Erythroblast (primary cell): ENCODE results near the gene APOBEC3A.

ENCODE experiments used
- GATA1 ChIP-seq: IDR thresholded peaks from 2 replicates; pipeline ENCODE4 v1.6.1; 2011; ENCODE audit warnings: low read depth, mild to moderate bottlenecking, control low read depth, low read length, moderate library complexity
- POLR2A ChIP-seq: IDR thresholded peaks from 2 replicates; pipeline ENCODE4 v1.6.1; 2011; ENCODE audit warnings: mild to moderate bottlenecking, low read length

DNA sequence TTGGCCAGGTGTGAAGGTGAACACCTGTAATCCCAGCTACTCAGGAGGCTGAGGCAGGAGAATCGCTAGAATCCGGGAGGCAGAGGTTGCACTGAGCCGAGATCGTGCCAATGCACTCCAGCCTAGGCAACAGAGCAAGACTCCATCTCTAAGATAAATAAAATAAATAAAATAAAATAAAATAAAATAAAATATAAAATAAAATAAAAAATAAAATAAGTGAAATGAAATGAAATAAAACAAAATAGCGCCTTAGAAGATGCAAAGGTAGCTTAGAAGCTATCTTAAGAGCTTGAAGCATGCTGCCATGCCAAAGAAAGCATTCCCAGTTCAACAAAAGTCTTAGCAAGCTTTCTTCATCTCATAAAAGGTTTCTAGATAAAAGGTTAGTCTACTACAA lies 49.8 kb downstream of the APOBEC3A start:
- no peak for TF ChIP-seq POLR2A
- no peak for TF ChIP-seq GATA1
